Limb (tissue), 2 donors: ENCODE results near the gene MC1R.
A peak's percentile ranks its signal among the peaks of the same experiment; 100 is the strongest.
"Not testable (repeated sequence)": the region's sequence is repeated elsewhere in the genome, so short reads cannot be mapped to it uniquely, and the experiment has no call there.

Experiments
- DNase-seq, 2 donors: peaks; one replicate each; pipeline ENCODE4 v3.0.0-alpha.2; 2016; ENCODE audit errors: extremely low spot score in 2 of 2

Gene MC1R

GRCh38 chr16:89918453-89919347 is at the start of gene MC1R:
MC1R (plus strand) TSS chr16:89918862; CDS start chr16:89919259, 397 bp downstream.
- peak in 1 of 2 donors; percentile 66 for DNase-seq

- DNase-seq: no peak
Observed at GRCh38 chr16:89869911-89870310, 48.8 kb upstream of the MC1R start.

- DNase-seq: no peak
Observed at GRCh38 chr16:89870440-89870839, 48.2 kb upstream of the MC1R start.

- no peak for DNase-seq
Observed at GRCh38 chr16:89871895-89872294, 46.8 kb upstream of the MC1R start.

GRCh38 chr16:89873109-89873971 is 45.3 kb upstream of the MC1R start, which contains the start of gene TCF25:
TCF25 (plus strand) TSS chr16:89873592; CDS start chr16:89873668, 76 bp downstream.
- DNase-seq: peak; percentile 90 to 95

DNA sequence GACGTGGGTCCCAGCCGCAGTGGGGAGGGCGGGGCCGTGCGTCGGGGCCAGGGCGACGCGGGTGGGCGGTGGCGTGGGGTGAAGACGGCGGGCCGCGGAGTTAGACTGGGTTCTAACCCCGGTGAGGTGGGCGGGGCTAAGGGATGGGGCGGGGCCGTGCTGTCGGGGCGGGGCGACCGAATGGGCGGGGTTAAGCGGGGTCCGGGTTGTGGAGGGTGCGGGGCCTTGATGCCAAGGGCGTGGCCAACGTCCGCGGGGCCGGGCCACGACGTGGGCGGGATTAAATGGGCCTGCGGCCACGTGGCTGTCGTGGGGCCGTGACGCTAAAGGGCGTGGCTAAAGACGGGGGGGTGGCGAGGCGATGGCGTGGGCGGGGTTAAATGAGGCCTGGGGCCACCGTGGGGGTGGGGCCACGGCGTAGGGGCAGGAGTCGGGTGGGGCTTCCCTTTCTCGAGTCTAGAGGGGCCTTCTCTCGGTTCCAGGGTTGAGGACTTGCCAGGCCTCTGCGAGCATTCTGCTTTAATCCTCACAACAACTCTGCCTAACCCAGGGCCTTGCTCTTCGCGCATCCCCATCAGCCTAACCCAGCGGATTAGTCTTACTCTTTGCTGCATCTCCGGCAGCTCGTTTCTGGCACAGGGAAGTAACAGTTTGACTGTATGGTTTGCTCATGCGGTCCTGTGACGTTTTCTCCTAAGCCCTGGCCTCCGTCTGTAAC is 44.5 kb upstream of the MC1R start:
- peak; percentile 94 to 99 for DNase-seq

DNA sequence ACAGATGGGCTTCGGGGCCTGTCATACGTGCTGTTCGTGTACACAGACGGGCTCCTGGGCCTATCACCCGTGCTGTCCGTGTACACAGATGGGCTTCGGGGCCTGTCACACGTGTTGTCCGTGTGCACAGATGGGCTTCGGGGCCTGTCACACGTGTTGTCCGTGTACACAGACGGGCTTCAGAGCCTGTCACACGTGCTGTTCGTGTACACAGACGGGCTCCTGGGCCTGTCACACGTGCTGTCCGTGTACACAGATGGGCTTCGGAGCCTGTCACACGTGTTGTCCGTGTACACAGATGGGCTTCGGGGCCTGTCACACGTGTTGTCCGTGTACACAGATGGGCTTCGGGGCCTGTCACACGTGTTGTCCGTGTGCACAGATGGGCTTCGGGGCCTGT is 39.5 kb upstream of the MC1R start:
- DNase-seq: not testable (repeated sequence)

DNA sequence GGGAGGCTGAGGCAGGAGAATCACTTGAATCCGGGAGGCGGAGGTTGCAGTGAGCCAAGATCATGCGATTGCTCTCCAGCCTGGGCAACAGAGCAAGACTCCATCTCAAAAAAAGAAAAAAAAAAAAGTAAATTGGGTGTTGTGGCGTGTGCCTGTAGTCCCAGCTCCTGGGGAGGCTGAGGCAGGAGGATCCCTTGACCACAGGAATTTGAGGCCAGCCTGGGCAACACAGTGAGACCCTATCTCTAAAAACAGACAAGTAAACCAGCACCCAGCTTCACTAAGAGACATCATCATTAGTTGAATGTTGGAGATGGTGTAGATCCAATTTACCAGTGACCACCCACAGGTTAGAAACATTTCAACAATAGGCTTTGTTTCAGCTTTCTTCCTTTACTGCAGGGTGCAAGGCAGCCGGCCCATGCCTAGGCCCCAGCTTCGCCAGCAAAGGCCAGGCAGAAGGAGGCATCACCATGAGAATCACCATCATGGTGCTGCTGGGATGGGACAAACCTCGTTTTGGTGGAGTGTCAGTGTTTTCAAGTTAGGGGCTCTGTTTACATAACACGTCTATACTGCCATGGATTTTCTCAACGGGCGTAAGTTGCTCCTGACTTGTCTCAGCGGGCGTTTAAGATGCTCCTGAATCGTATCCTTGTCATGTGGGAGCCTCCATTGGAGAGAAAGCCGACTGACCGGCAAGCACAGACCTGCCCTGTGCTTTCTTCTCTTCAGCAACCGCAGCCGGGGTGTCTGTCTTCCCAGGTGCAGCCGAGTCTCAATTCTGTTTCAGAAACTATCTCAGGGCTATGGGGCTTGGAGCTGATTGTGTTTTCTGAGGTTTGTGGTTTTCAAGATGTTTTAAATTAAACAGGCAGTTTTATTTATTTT is 37.9 kb upstream of the MC1R start:
- DNase-seq: no peak

DNA sequence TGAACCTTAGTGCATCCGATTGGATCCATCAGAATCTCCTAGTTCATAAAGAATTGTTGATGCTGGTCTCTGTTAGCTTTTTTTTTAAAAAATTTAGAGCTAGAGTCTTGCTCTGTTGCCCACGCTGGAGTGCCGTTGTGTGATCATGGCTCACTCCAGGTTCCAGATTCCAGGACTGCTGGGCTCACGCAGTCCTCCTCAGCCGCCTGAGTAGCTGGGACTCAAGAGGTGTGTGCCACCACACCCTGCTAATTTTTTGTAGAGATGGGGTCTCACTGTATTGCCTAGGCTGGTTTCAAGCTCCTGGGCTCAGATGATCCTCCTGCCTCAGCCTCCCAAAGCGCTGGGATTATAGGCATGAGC is 37.3 kb upstream of the MC1R start:
- no peak for DNase-seq

GRCh38 chr16:89883346-89884040 is 35.2 kb upstream of the MC1R start:
- DNase-seq: no peak

DNA sequence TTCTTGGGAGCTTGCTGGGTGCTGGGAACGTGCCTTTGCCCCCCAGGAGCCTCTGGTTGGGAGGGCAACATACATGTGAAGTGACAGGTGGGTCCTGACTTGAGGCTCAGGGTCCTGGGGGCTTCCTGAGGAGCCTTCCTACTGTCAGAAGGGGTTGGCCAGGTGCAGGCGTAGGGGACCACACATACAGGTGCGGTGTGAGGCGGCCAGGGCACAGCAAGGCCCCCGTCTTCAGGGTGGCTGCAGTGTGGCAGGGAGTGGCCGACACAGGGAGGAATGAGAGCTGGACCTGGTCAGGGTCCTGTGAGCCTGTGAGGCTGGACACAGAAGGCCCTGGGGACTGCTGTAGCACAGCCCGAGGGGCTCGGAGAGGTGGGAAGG is 34.6 kb upstream of the MC1R start:
- no peak for DNase-seq

GRCh38 chr16:89887243-89887642 is 31.4 kb upstream of the MC1R start:
- no peak for DNase-seq

- no peak for DNase-seq
Observed at GRCh38 chr16:89890200-89890599, 28.5 kb upstream of the MC1R start.

DNA sequence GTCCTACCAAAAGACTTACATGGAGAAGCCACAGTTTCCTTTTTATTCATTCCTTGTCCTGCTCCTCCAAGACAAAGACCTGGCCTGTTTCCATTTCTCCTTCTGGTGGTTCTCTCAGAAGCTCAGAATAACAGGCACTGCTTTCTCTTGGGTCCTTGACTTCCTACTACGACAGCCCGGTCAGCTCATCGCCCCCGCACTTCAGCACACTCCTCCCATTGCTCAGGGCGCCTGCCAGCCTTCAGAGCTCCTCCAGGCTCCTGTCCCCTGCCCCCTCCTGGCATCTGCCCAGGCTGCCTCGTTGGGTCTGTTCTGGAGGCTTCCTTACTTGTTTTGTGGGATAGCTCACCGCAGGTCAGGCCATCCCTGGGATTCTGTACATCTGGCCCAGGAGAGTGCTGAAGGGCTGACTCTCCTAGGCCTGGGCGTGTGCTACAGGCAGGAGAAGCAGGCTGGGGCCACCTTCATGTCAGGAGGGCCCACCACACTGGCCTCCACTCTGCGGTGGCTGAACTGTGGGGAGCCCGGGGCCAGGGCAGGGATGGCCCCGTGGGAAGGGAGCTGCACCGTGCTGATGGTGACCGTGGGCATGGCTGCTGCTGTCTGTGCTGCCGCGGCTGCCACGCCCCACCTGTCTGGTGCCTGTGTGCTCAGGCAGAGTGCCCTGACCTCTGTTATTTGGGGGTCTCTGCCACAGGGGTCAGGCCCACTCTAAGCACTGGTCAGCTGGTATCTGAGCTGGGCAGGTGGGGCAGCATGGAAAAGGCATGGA is 27.6 kb upstream of the MC1R start:
- DNase-seq: peak in 1 of 2 donors; percentile 3

DNA sequence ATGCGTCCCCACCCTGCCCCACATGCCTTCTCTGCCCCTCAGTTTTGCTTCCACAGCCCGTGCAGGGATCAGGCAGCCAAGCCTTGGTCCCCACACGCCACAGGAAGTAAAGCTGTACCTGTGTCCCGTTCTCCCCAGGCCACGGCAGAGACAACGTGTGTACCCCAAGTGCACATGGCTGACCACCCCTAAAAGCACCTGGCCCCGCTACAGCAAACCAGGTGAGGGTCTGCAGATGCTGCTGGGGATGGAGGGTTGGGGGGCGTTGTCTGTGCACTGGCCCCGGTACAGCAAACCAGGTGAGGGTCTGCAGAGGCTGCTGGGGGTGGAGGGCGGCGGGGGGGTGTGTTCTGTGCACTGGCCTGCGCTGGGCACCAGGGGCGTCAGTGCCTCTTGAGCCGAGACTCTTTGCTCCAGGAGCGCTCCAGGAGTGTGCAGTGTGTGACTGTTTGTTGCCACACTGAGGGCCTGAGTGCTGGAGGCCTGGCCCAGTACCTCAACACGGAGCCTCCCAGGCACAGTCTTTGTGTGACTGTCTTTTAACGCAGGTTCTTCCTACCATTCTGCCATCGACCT is 26.5 kb upstream of the MC1R start:
- DNase-seq: no peak

- no peak for DNase-seq
Observed at GRCh38 chr16:89892635-89893034, 26.0 kb upstream of the MC1R start.

DNA sequence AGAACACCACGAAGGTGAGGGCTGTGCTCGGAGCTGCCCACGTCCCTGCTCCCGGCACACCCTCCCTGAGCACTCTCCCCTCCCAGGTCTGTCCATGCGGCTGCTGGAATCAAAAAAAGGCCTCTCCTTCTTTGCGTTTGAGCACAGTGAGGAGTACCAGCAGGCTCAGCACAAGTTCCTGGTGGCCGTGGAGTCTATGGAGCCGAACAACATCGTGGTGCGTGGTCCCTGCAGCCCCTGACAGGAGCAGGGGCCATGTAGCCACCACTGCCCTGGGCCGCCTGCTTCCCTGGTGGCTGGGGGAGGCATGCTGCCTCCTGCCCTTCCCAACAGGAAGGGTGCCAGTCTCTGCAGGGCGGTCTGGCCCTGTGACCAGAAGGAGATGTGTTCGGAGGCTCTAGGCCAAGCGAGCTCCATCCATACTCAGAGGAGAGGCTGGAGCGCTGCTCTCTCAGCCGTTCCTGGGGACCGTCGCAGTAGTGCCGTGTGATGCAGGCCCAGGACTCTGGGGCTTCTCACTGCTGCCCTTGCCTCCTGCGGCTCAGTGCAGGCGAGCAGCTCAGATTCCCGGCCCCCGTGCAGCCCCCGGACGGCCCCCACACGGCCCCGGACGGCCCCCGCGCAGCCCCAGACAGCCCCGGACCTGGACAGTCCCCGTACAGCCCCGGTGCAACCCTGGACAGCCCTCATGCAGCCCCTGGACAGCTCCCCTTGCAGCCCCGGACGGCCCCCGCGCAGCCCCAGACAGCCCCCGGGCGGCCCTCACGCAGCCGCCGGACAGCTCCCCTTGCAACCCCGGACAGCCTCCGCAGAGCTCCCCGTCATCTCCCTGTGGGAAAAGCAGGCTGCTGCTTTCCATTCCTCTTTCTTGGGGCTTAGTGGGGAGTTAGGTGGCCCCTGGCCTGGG is 24.8 kb upstream of the MC1R start:
- DNase-seq: no peak
